Naive B cell (primary cell): Measurements from ENCODE around the gene HAUS6. TPM values are rescaled to one million over a fixed set of nuclear protein-coding genes. Genes with fewer than 3 reads are reported as not detected.

ENCODE experiments used
- ATAC-seq, 2 donors: fragments of 150-1000 bp; cut with Tn5 transposase; 2 replicates each; pipeline ENCODE4 v1.10.0; 2021; ENCODE audit warnings: low read depth in 2 of 2, mild to moderate bottlenecking in 2 of 2, moderate library complexity in 2 of 2
- DNase-seq: peaks from one replicate; pipeline ENCODE4 v3.0.0; 2022
- H3K27ac Mint-ChIP-seq, 6 donors: one replicate each; pipeline ENCODE4 v1.8.0; 2020 to 2022; ENCODE audit warnings: mild to moderate bottlenecking in 6 of 6, mixed read lengths in 6 of 6, moderate library complexity in 5 of 6, inconsistent platforms in 2 of 6
- H3K27me3 Mint-ChIP-seq, 3 donors: one replicate each; pipeline ENCODE4 v1.8.0; 2021 to 2022; ENCODE audit warnings: mixed read lengths in 3 of 3, mild to moderate bottlenecking in 1 of 3
- H3K36me3 Mint-ChIP-seq, 2 donors: one replicate each; pipeline ENCODE4 v1.8.0; 2020 to 2022; ENCODE audit warnings: mixed read lengths in 2 of 2, inconsistent platforms in 1 of 2, mild to moderate bottlenecking in 1 of 2
- H3K4me1 Mint-ChIP-seq, 3 donors: one replicate each; pipeline ENCODE4 v1.8.0; 2020 to 2022; ENCODE audit warnings: mixed read lengths in 3 of 3, inconsistent platforms in 1 of 3, mild to moderate bottlenecking in 1 of 3, moderate library complexity in 1 of 3
- H3K4me3 Mint-ChIP-seq, 8 donors: one replicate each; pipeline ENCODE4 v1.8.0; 2020 to 2022; ENCODE audit warnings: mild to moderate bottlenecking in 8 of 8, mixed read lengths in 8 of 8, moderate library complexity in 8 of 8, inconsistent platforms in 2 of 8
- H3K9me3 Mint-ChIP-seq, 7 donors: one replicate each; pipeline ENCODE4 v1.8.0; 2020 to 2022; ENCODE audit warnings: mixed read lengths in 7 of 7, mild to moderate bottlenecking in 5 of 7, inconsistent platforms in 2 of 7, moderate library complexity in 1 of 7
- polyA plus RNA-seq, 6 donors: library from polyadenylated mRNA; unstranded; fragments of 300-500 nt; fragmentation: Illumina TruSeq; gene quantifications; one replicate each; pipeline ENCODE4 v1.2.3, GENCODE V29; 2021; ENCODE audit warnings: low read depth in 6 of 6

HAUS6 gene
- polyA plus RNA-seq, 6 donors from 2014 or later, result 4.0 to 5.5 (median 4.5) TPM

DNA sequence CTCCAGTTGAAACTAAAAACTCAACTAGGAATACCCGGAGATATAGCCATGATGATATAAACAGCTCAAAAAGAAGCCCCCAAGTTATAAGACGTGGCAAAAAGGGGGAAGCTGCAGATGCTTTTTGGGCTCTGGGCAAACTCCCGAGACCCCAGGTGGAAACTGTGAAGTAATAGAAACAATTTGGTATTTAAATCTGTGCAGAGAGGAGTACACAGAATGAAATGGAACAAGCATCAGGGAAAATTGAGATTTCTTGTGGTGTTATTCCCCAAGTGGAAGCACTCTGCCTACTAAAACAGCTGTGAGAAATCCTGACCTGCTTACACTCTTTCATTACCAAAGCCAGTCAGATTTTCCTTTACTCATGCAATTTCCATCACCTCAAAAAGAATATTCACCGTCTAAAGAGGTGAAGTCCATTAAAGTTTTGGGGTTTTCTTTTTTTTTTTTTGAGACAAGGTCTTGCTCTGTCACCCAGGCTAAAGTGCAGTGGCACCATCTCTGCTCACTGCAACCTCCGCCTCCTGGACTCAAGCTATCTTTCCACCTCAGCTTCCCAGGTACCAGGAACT is 93.2 kb downstream of the HAUS6 start:
- Mint-ChIP-seq H3K27me3 (peaks cover 0 to 12% (median 4%) of the 10 kb centered on the region in 3 donors), H3K27ac (no peak overlapping the region), H3K4me3 (no peak overlapping the region), H3K36me3 (no peaks in the 10 kb centered on the region), H3K9me3 (peaks cover 0 to 2% (median 0%) of the 10 kb centered on the region in 7 donors), H3K4me1 (no peaks in the 10 kb centered on the region)
- ATAC-seq, result no peak
- DNase-seq, result no peak

Other genes starting within 250 kb of the HAUS6 start
- under 1 TPM in 2 of 6 donors, not detected in 4; 0.21 to 0.25 TPM for gene SAXO1, start 69.7 kb downstream of the HAUS6 start, polyA plus RNA-seq
- gene RRAGA, start 53.5 kb downstream of the HAUS6 start, polyA plus RNA-seq, result 100 to 1,000 TPM in 3 of 6 donors, 10 to 100 TPM in 3; 84.0 to 123 (median 100) TPM
- gene PLIN2, start 24.6 kb upstream of the HAUS6 start, polyA plus RNA-seq, result 10 to 100 TPM; 14.9 to 25.7 (median 20.8) TPM
- 10 to 100 TPM; 12.1 to 27.8 (median 21.7) TPM for gene DENND4C, start 127.8 kb upstream of the HAUS6 start, polyA plus RNA-seq